Naive thymus-derived CD8-positive, alpha-beta T cell (primary cell): ENCODE data around the gene NRXN2. TPM values are rescaled to one million over a fixed set of nuclear protein-coding genes. Genes with fewer than 3 reads are reported as not detected.
A peak's percentile ranks its signal among the peaks of the same experiment; 100 is the strongest.

Source experiments
- ATAC-seq, 2 donors: fragments of 150-1000 bp; cut with Tn5 transposase in 1 of 2; sonication (Bioruptor Pico), chemical (Tn5 transposase) in 1 of 2; 1 replicate in 1 of 2; 2 replicates in 1 of 2; pipeline ENCODE4 v1.10.0; 2021; ENCODE audit warnings: mild to moderate bottlenecking in 2 of 2, moderate library complexity in 2 of 2
- POLR2A ChIA-PET: fragments of 350-600 bp; sonication (Branson Sonifier 250); formaldehyde crosslinking; loops from one replicate; lab custom pipeline; 2021; ENCODE audit warnings: antibody characterized with exemption; lab: Charles Lee
- DNase-seq, 10 donors: peaks; one replicate each; pipeline versions ENCODE4 v3.0.0 to v3.0.0-alpha.2; 2020 to 2022
- H3K27ac Mint-ChIP-seq, 10 donors: one replicate each; pipeline ENCODE4 v1.8.0; 2020 to 2022; ENCODE audit warnings: mild to moderate bottlenecking in 10 of 10, mixed read lengths in 10 of 10, moderate library complexity in 4 of 10, inconsistent platforms in 1 of 10
- H3K27me3 Mint-ChIP-seq, 5 donors: one replicate each; pipeline ENCODE4 v1.8.0; 2021 to 2022; ENCODE audit warnings: mixed read lengths in 5 of 5
- H3K36me3 Mint-ChIP-seq, 3 donors: one replicate each; pipeline ENCODE4 v1.8.0; 2020 to 2022; ENCODE audit warnings: mixed read lengths in 3 of 3, mild to moderate bottlenecking in 2 of 3, inconsistent platforms in 1 of 3
- H3K4me1 Mint-ChIP-seq, 4 donors: one replicate each; pipeline ENCODE4 v1.8.0; 2021 to 2022; ENCODE audit warnings: mixed read lengths in 4 of 4
- H3K4me3 Mint-ChIP-seq, 10 donors: one replicate each; pipeline ENCODE4 v1.8.0; 2020 to 2022; ENCODE audit warnings: mild to moderate bottlenecking in 10 of 10, mixed read lengths in 10 of 10, moderate library complexity in 6 of 10, inconsistent platforms in 1 of 10
- H3K9me3 Mint-ChIP-seq, 9 donors: one replicate each; pipeline ENCODE4 v1.8.0; 2020 to 2022; ENCODE audit warnings: mixed read lengths in 9 of 9, mild to moderate bottlenecking in 3 of 9, inconsistent platforms in 1 of 9, moderate library complexity in 1 of 9
- polyA plus RNA-seq, 3 donors: library from polyadenylated mRNA; unstranded; fragments of 300-500 nt; fragmentation: Illumina TruSeq; gene quantifications; one replicate each; pipeline ENCODE4 v1.2.3, GENCODE V29; 2021
- total RNA-seq, 8 experiments: library from RNA in 2 of 8; stranded (reverse) in 2 of 8; gene quantifications; one replicate each; pipeline ENCODE4 v1.2.3 and lab custom pipeline; 2021 to 2026

NRXN2 gene
- total and polyA plus RNA-seq, 5 experiments from 2014 or later, result 0.21 TPM; not detected in 4

DNA sequence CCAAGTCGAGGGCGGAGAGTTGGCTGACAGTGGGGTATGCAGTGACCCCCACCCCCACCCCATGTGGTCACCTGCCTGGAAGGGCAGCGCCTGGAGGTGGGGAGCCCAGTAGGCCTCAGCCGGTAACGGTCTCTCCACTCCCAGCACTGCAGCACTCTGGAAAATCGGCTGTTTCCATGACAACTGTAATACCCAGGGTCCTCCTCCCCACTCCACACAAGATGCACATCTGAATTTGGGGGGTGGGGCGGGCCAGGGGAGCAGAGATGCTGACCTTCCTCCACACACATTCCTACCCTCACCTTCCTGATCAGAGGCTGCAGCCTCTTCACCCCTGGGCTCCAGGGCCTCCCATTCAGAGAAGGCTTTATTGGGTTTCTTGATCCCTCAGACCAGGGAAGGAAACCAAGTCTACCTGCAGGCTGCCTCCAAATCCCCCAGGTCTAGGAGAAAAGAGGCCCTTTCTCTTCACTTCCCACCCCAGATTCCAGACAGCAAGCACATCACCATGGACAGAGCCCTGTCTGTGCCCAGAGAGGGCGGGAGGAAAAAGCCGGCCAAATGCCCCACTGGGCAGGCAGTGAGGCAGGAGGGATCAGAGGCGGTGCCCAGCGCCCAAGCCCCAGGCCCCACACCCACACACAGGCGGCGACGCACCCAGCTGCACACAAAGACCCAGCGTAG is 85.5 kb downstream of the NRXN2 start:
- Mint-ChIP-seq H3K27me3 (peaks cover 9 to 31% (median 23%) of the 10 kb centered on the region in 5 donors), H3K4me1 (peaks cover 11 to 24% (median 14%) of the 10 kb centered on the region in 4 donors), H3K36me3 (no peaks in the 10 kb centered on the region), H3K4me3 (peak overlapping the region in 1 of 10 donors; percentile 28), H3K27ac (no peak overlapping the region), H3K9me3 (no peaks in the 10 kb centered on the region)
- POLR2A ChIA-PET, result no interaction called here
- no peak for ATAC-seq
- no peak for DNase-seq

DNA sequence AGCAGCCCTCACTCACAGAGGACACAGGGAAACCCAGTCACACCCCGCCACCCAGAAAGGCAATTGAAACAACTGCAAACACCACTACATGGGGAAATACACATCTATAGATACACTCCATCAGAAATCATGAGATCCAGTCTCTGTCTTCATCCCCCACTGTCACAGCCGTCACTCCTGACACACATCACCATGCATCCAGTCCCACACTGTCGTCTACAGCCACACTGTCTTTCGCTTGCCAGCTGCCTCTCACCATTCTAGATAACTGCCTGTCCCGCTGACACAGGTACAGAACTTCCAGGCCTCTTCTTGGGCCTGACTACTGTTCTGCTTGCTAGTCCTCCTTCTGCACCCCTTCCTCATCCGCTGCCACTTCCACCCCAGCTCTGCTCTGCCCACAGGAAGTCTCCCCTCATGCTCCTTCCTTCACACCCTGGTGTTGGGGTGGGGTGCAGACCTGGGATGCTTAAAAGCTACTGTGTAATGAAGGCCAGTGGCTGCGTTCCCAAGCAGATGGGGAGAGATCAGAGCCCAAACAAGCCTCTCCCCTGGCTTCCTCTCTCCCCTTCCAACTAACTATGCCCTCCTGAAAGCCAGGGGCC is 89.3 kb downstream of the NRXN2 start:
- peak overlapping the region in 6 of 10 donors; percentile 7 to 79 (median 44) for H3K27ac Mint-ChIP-seq
- H3K4me1 Mint-ChIP-seq, result peaks cover 11 to 21% (median 15%) of the 10 kb centered on the region in 4 donors
- ATAC-seq (peak in 1 of 2 donors; percentile 46), DNase-seq (no peak)
- H3K4me3 Mint-ChIP-seq, result peak overlapping the region in 3 of 10 donors; percentile 24 to 38 (median 34)
- H3K9me3 Mint-ChIP-seq, result no peaks in the 10 kb centered on the region
- H3K36me3 Mint-ChIP-seq, result no peaks in the 10 kb centered on the region
- POLR2A ChIA-PET, result no interaction called here
- H3K27me3 Mint-ChIP-seq, result peaks cover 8 to 31% (median 23%) of the 10 kb centered on the region in 5 donors

DNA sequence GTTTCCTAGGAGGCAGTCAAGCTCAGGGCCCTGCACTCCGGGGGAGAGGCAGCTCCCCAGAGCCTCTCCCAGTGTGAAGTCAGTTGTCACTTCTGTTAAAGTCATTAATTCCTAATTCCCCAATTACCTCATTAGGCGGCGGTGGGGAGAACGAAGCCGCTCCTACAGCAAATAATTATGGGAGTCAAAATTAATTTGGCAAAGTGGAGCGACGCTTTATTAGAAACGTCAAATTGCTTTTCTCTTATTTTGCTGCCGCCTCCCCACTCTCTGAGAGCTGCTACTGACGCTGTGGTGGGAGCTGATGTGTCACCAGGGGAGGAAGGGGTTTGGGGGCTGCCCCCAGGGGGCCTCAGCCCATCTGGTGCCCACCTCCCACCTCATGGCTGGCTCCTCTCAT is 90.3 kb downstream of the NRXN2 start:
- H3K27ac Mint-ChIP-seq, result no peak overlapping the region
- H3K9me3 Mint-ChIP-seq, result no peaks in the 10 kb centered on the region
- no peak overlapping the region for H3K4me3 Mint-ChIP-seq
- peaks cover 11 to 20% (median 15%) of the 10 kb centered on the region in 4 donors for H3K4me1 Mint-ChIP-seq
- POLR2A ChIA-PET, result no interaction called here
- H3K36me3 Mint-ChIP-seq, result no peaks in the 10 kb centered on the region
- H3K27me3 Mint-ChIP-seq, result peaks cover 8 to 31% (median 22%) of the 10 kb centered on the region in 5 donors
- no peak for DNase-seq
- ATAC-seq, result no peak

DNA sequence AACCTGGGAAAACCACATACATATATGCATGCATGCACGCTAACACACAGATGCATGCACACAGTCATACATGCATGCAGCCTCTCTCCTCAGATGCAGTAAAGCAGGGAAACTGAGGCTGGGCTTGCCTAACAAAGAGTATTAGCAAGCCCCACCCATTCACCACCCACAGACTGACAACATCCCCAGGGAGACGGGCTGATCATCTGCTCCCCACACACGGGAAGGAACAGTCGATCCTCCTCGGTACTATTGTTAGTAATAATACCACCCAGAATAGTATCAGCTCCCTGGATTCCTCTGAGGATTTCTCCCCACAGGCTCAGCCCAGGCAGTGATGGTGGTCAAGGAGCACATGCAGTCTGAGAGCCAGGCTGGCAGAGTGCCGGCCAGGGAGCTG is 90.8 kb downstream of the NRXN2 start:
- Mint-ChIP-seq H3K4me3 (no peak overlapping the region), H3K4me1 (peaks cover 11 to 18% (median 15%) of the 10 kb centered on the region in 4 donors), H3K36me3 (no peaks in the 10 kb centered on the region), H3K27me3 (peaks cover 8 to 31% (median 19%) of the 10 kb centered on the region in 5 donors), H3K27ac (peak overlapping the region in 1 of 10 donors; percentile 43), H3K9me3 (no peaks in the 10 kb centered on the region)
- DNase-seq (no peak), ATAC-seq (no peak)
- POLR2A ChIA-PET, result no interaction called here

GRCh38 chr11:64631675-64632074 is 91.3 kb downstream of the NRXN2 start:
- Mint-ChIP-seq H3K9me3 (no peaks in the 10 kb centered on the region), H3K27me3 (peaks cover 8 to 29% (median 19%) of the 10 kb centered on the region in 5 donors), H3K36me3 (no peaks in the 10 kb centered on the region), H3K27ac (no peak overlapping the region), H3K4me1 (peaks cover 11 to 18% (median 15%) of the 10 kb centered on the region in 4 donors), H3K4me3 (no peak overlapping the region)
- ATAC-seq (no peak), DNase-seq (no peak)
- POLR2A ChIA-PET, result no interaction called here

- H3K4me1 Mint-ChIP-seq, result peaks cover 11 to 23% (median 15%) of the 10 kb centered on the region in 4 donors
- no peaks in the 10 kb centered on the region for H3K36me3 Mint-ChIP-seq
- H3K9me3 Mint-ChIP-seq, result no peaks in the 10 kb centered on the region
- peaks cover 4 to 12% (median 10%) of the 10 kb centered on the region in 5 donors for H3K27me3 Mint-ChIP-seq
- no peak overlapping the region for H3K4me3 Mint-ChIP-seq
- peak overlapping the region in 2 of 10 donors; percentile 27 to 37 for H3K27ac Mint-ChIP-seq
- no peak for DNase-seq
- POLR2A ChIA-PET, result no interaction called here
- no peak for ATAC-seq
These were observed 93.0 kb downstream of the NRXN2 start for GRCh38 chr11:64629796-64630562.

DNA sequence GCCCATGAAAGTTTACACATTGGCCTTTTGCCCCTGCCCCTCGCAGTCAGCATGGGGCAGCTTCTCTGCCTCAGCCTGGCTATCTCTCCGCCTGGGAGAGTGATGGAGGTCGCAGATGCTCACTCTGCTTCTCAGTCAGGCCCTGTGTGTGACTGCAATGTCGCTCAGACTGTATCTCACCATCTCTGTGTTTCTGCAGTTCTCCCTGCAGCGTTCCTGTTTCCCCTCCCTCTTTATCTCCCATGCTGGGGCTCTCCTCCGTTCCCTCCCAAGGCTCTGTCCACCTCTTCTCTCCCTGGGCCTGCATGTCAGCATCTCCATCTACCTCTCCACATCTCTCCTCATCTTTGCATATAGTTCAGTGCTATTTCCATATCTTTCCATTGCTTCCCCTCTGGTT is 93.9 kb downstream of the NRXN2 start:
- ATAC-seq, result no peak
- DNase-seq, result no peak
- Mint-ChIP-seq H3K4me1 (peaks cover 8 to 21% (median 10%) of the 10 kb centered on the region in 4 donors), H3K4me3 (no peak overlapping the region), H3K27me3 (peaks cover 2 to 4% (median 2%) of the 10 kb centered on the region in 5 donors), H3K27ac (peak overlapping the region in 1 of 10 donors; percentile 37), H3K36me3 (no peaks in the 10 kb centered on the region), H3K9me3 (no peaks in the 10 kb centered on the region)
- POLR2A ChIA-PET, result no interaction called here

- H3K9me3 Mint-ChIP-seq, result no peaks in the 10 kb centered on the region
- H3K27me3 Mint-ChIP-seq, result peaks cover 0 to 4% (median 0%) of the 10 kb centered on the region in 5 donors
- peak overlapping the region in 1 of 10 donors; percentile 46 for H3K27ac Mint-ChIP-seq
- ATAC-seq (no peak), DNase-seq (no peak)
- H3K36me3 Mint-ChIP-seq, result no peaks in the 10 kb centered on the region
- peaks cover 3 to 16% (median 5%) of the 10 kb centered on the region in 4 donors for H3K4me1 Mint-ChIP-seq
- POLR2A ChIA-PET, result no interaction called here
- H3K4me3 Mint-ChIP-seq, result no peak overlapping the region
These were observed 94.4 kb downstream of the NRXN2 start for GRCh38 chr11:64628596-64628995.

- Mint-ChIP-seq H3K9me3 (no peaks in the 10 kb centered on the region), H3K4me3 (no peak overlapping the region), H3K27ac (peak overlapping the region in 1 of 10 donors; percentile 41), H3K4me1 (peaks cover 0 to 11% (median 2%) of the 10 kb centered on the region in 4 donors), H3K36me3 (no peaks in the 10 kb centered on the region), H3K27me3 (peaks cover 0 to 2% (median 0%) of the 10 kb centered on the region in 5 donors)
- ATAC-seq (no peak), DNase-seq (no peak)
- POLR2A ChIA-PET, result no interaction called here
These were observed 95.6 kb downstream of the NRXN2 start for GRCh38 chr11:64627371-64627770.

- Mint-ChIP-seq H3K4me1 (peaks cover 2 to 13% (median 6%) of the 10 kb centered on the region in 4 donors), H3K27ac (peak overlapping the region in 1 of 10 donors; percentile 73), H3K36me3 (no peaks in the 10 kb centered on the region), H3K9me3 (no peaks in the 10 kb centered on the region), H3K27me3 (no peaks in the 10 kb centered on the region), H3K4me3 (no peak overlapping the region)
- DNase-seq, result no peak
- POLR2A ChIA-PET, result no interaction called here
- ATAC-seq, result no peak
These were observed 96.4 kb downstream of the NRXN2 start for GRCh38 chr11:64626637-64627036.

DNA sequence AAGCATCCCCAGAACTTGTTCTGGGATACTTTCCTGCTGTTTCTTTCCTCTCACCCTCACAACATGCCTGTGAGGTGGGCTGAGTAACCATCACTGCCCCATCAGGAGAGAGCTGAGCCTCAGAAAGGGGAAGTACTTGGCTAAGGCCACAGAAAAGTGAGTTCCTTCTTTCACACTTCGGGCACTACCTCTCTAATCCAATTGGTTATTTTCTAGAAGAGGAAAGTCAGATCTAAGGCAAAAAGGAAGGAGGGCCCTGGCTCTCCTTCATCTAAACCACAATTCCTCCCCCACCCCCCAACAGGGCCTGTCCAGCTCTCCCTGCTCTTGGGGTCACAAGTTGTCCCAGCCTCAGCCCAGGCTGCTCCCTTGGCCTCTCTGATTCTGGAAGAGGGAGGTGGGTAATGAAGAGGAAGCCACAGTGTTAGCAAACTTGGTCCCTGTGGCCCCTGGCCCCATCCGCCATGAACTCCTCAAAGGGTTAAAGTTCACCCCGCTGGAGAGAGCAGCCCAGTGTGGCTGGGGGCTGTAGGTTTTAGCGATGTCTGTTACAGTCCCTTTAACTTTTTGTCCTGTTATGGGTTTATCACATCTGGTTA is 98.0 kb downstream of the NRXN2 start:
- Mint-ChIP-seq H3K27ac (no peak overlapping the region), H3K27me3 (no peaks in the 10 kb centered on the region), H3K9me3 (no peaks in the 10 kb centered on the region), H3K4me1 (peaks cover 2 to 22% (median 16%) of the 10 kb centered on the region in 4 donors), H3K4me3 (no peak overlapping the region), H3K36me3 (no peaks in the 10 kb centered on the region)
- ATAC-seq, result no peak
- POLR2A ChIA-PET, result no interaction called here
- no peak for DNase-seq

DNA sequence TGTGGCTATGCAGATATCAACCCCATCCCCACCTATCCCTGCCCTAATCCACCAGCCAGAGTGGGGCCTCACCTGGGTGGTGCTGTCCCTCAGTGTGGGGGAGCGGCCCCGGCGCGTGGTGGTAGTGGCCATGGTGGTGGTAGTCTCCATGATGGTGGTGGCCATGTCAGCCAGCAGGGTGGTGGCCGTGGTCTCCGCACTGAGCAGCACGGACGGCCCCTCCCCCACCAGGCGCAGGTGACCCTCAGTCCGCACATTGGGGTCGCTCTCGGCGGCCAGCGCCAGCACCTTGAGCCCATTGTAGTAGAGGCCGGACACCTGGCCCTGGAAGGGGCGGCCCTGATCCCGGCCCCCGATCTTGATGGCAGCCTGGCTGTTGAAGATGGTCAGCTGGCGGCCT is 100.3 kb downstream of the NRXN2 start:
- no peak overlapping the region for H3K27ac Mint-ChIP-seq
- peaks cover 6 to 22% (median 16%) of the 10 kb centered on the region in 4 donors for H3K4me1 Mint-ChIP-seq
- H3K27me3 Mint-ChIP-seq, result no peaks in the 10 kb centered on the region
- H3K9me3 Mint-ChIP-seq, result no peaks in the 10 kb centered on the region
- no peaks in the 10 kb centered on the region for H3K36me3 Mint-ChIP-seq
- POLR2A ChIA-PET, result no interaction called here
- H3K4me3 Mint-ChIP-seq, result no peak overlapping the region
- ATAC-seq (no peak), DNase-seq (no peak)
